WI38 (cell line): Measurements from ENCODE around the gene DEFB132.
"Not testable (repeated sequence)": the region's sequence is repeated elsewhere in the genome, so short reads cannot be mapped to it uniquely, and the experiment has no call there.

Experiments used
- H3K4me3 ChIP-seq: 2 replicates; pipeline ENCODE4 v1.5.1; 2011; ENCODE audit warnings: low read depth, mild to moderate bottlenecking, control low read depth, low read length
- CTCF ChIP-seq: IDR thresholded peaks from 2 replicates; pipeline ENCODE4 v1.5.1; 2012; ENCODE audit warnings: low read depth, mild to moderate bottlenecking, control low read depth, low read length

Gene DEFB132

GRCh38 chr20:242905-243304 is 14.6 kb upstream of the DEFB132 start:
- TF ChIP-seq CTCF = no peak
- no peak overlapping the region for H3K4me3 ChIP-seq

DNA sequence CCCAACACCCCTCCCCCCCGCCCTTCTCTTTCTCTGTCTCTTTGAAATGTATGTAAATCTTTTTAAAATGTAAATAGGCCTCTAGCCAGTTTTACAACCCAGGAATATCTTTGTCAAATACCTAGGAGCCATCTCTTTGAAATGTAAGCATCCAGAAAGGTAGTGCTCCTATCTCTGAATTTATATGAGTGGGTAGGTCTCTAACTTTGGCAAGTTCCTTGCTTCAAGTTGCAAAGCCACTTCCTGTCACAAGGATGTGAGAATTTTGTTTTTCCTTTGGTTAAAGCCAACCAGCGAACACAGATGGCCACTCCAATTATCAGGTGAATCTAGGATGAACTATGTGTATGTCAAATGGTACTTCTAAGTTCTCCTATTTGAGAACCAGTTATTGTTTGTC is 6.2 kb upstream of the DEFB132 start:
- H3K4me3 ChIP-seq = no peak overlapping the region
- no peak for TF ChIP-seq CTCF

GRCh38 chr20:252801-253200 is 4.7 kb upstream of the DEFB132 start:
- no peak overlapping the region for H3K4me3 ChIP-seq
- TF ChIP-seq CTCF = no peak

DNA sequence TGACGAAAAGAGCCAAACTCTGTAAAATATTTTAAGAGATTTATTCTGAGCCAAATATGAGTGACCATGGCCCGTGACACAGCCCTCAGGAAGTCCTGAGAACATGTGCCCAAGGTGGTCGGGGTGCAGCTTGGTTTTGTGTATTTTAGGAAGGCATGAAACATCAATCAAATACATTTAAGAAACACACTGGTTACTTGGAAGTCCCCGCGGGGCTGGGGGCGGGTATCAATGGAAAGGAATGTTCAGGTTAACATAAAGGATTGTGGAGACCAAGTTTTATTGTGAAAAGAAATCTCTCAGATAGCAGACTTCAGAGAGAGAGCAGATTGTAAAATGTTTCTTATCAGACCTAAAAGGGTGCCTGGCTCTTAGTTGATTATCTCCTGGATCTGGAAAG is 4.1 kb upstream of the DEFB132 start:
- H3K4me3 ChIP-seq = not testable (repeated sequence)

DNA sequence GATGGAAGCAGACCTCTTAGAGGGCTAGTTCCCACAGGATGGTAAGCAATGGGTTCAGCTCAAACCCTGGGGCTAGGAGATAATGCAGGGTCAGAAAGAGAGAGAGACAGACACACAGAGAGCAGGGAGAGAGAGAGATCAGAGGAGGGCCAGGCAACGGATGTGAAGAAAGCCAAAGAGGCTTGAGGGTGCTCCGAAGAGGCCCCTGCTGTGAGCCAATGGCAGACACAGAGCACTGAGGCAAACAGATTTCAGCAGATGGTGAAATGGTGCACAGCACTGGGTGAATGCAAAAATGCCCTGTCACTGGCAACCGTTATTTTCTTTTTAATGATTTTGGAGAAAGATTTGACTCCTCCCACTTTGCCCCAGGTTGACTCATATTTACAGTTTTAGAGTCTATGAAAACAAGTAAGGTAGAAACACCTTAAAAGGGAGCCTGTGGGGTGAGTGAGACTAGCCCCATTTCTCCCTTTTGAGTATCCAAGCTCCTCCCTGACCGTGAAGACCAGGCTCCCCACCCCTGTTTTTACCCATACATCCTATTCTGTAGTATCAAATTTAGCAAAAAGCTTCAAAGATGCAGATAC is 840 bp downstream of the DEFB132 start:
- H3K4me3 ChIP-seq = no peak overlapping the region
- no peak for TF ChIP-seq CTCF

DNA sequence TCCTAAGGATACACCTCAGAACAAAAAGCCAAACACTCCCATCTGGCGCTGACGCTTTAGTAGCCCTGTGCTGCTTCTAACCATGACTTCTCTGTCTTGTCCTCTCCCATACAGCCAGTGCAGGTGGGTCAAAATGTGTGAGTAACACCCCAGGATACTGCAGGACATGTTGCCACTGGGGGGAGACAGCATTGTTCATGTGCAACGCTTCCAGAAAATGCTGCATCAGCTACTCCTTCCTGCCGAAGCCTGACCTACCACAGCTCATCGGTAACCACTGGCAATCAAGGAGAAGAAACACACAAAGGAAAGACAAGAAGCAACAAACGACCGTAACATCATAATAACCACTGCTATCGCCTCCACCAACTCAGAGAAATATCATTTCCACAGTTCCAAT is 1.4 kb downstream of the DEFB132 start:
- no peak for TF ChIP-seq CTCF

DNA sequence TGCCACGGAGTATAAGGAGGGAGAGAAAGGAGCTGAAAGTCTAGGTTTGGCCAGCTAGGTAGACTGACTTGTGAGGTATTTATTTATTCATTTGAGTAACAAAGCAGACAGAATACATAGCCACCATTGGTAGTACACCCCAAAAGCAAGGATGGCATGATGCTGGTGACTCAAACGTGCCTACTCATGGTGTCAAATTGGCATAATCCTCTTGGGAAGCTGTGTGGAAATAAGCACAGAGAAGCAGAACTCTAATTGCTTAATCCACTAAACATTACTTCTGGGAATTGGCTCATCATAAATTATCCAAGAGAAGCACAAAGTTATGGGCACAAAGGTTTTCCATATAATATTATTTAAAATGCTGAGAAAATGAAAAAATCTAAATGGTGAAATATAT is 2.5 kb downstream of the DEFB132 start:
- H3K4me3 ChIP-seq = no peak overlapping the region
- TF ChIP-seq CTCF = no peak

More for the DNA sequence above, 1.4 kb downstream of the DEFB132 start:
- H3K4me3 ChIP-seq = no peak overlapping the region

DNA sequence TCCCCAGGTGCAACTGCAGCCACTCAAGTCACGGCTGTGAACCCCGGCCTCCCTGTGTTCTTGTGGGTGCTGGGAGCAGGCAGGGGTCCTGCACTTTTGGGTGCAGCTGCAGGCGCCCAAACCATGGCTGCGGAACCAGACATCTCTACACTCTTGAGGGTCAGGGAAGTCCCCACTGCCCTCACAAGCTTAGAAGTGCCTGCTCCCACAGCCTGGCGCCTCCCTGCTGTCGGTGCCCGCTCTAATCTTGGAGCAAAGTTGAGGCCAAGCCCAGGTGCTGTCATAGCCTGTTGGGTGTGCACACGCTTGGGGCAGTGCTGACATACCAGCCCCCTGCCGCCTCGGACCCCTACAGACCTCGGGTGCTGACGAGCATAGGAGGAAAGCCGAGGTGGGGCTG is 6.2 kb downstream of the DEFB132 start:
- no peak overlapping the region for H3K4me3 ChIP-seq
- TF ChIP-seq CTCF = no peak
